Measurements from ENCODE around the gene TGM4.
"Not testable (repeated sequence)": the region's sequence is repeated elsewhere in the genome, so short reads cannot be mapped to it uniquely, and the experiment has no call there.

The TGM4 gene

GRCh38 chr3:44918087-44918486 lies 43.7 kb downstream of the TGM4 start:
- DNase-seq: no peak

- no peak for DNase-seq
These were observed 44.2 kb downstream of the TGM4 start for GRCh38 chr3:44918581-44918980.

- DNase-seq: no peak
These were observed 45.7 kb downstream of the TGM4 start for GRCh38 chr3:44920081-44920480.

GRCh38 chr3:44923632-44924456 lies 49.4 kb downstream of the TGM4 start:
- DNase-seq: no peak

- no peak for DNase-seq
These were observed 50.2 kb downstream of the TGM4 start for GRCh38 chr3:44924457-44925084.

- DNase-seq: no peak
These were observed 51.8 kb downstream of the TGM4 start for GRCh38 chr3:44926172-44926571.

GRCh38 chr3:44926921-44927320 lies 52.5 kb downstream of the TGM4 start:
- DNase-seq: no peak

GRCh38 chr3:44927371-44927770 lies 53.0 kb downstream of the TGM4 start:
- no peak for DNase-seq

- DNase-seq: no peak
These were observed 55.4 kb downstream of the TGM4 start for GRCh38 chr3:44929782-44930181.

- DNase-seq: no peak
These were observed 56.5 kb downstream of the TGM4 start for GRCh38 chr3:44930911-44931310.

- no peak for DNase-seq
These were observed 57.4 kb downstream of the TGM4 start for GRCh38 chr3:44931791-44932190.

- no peak for DNase-seq
These were observed 57.9 kb downstream of the TGM4 start for GRCh38 chr3:44932271-44932670.

GRCh38 chr3:44932986-44933944 lies 58.9 kb downstream of the TGM4 start:
- DNase-seq: no peak

- no peak for DNase-seq
These were observed 65.2 kb downstream of the TGM4 start for GRCh38 chr3:44939581-44940036.

- DNase-seq: no peak
These were observed 68.0 kb downstream of the TGM4 start for GRCh38 chr3:44942202-44942921.

GRCh38 chr3:44948239-44948638 lies 73.8 kb downstream of the TGM4 start:
- DNase-seq: no peak

- not testable (repeated sequence) for DNase-seq
These were observed 75.4 kb downstream of the TGM4 start for GRCh38 chr3:44949770-44950169.

GRCh38 chr3:44950275-44950734 lies 75.9 kb downstream of the TGM4 start:
- DNase-seq: peak; percentile 42

- DNase-seq: no peak
These were observed 78.3 kb downstream of the TGM4 start for GRCh38 chr3:44952689-44953088.

- DNase-seq: no peak
These were observed 79.9 kb downstream of the TGM4 start for GRCh38 chr3:44954304-44954703.

- no peak for DNase-seq
These were observed 80.6 kb downstream of the TGM4 start for GRCh38 chr3:44954962-44955361.

- DNase-seq: no peak
These were observed 81.5 kb downstream of the TGM4 start for GRCh38 chr3:44955917-44956316.

Data from NCI-H2171 treated with DMSO at 0.1 percent for 48 hours (cell line).